ENCODE results near the gene SYNJ1. TPM values are rescaled to one million over a fixed set of nuclear protein-coding genes. Genes with fewer than 3 reads are reported as not detected.
"Not testable (repeated sequence)": the region's sequence is repeated elsewhere in the genome, so short reads cannot be mapped to it uniquely, and the experiment has no call there.

SYNJ1 gene
- total RNA-seq, 3 donors from 2014 or later: 10.8 to 11.8 (median 11.6) TPM

- DNase-seq (no peak), ATAC-seq (no peak)
- H3K9me3 Mint-ChIP-seq: no peaks in the 10 kb centered on the region
- H3K4me3 Mint-ChIP-seq: no peak overlapping the region
- peaks cover 16% of the 10 kb centered on the region for H3K36me3 Mint-ChIP-seq (ENCODE audit: insufficient read depth)
- peaks cover 7% of the 10 kb centered on the region for H3K4me1 Mint-ChIP-seq (ENCODE audit: low read depth)
- no peaks in the 10 kb centered on the region for H3K27me3 Mint-ChIP-seq (ENCODE audit: low read depth)
Measured at GRCh38 chr21:32698286-32698685, 29.5 kb downstream of the SYNJ1 start.

GRCh38 chr21:32695482-32695881 lies 32.3 kb downstream of the SYNJ1 start:
- H3K36me3 Mint-ChIP-seq (ENCODE audit: insufficient read depth): peaks cover 28% of the 10 kb centered on the region
- DNase-seq; H3K4me1 Mint-ChIP-seq (ENCODE audit: low read depth); H3K4me3 Mint-ChIP-seq; H3K9me3 Mint-ChIP-seq; ATAC-seq; H3K27me3 Mint-ChIP-seq (ENCODE audit: low read depth): not testable (repeated sequence)

- no peak for DNase-seq
- peaks cover 26% of the 10 kb centered on the region for H3K36me3 Mint-ChIP-seq (ENCODE audit: insufficient read depth)
- ATAC-seq: no peak
- H3K4me3 Mint-ChIP-seq: no peak overlapping the region
- H3K4me1 Mint-ChIP-seq (ENCODE audit: low read depth): no peaks in the 10 kb centered on the region
- H3K9me3 Mint-ChIP-seq: no peaks in the 10 kb centered on the region
- no peaks in the 10 kb centered on the region for H3K27me3 Mint-ChIP-seq (ENCODE audit: low read depth)
Measured at GRCh38 chr21:32693581-32693980, 34.2 kb downstream of the SYNJ1 start.

- ATAC-seq (no peak), DNase-seq (no peak)
- no peaks in the 10 kb centered on the region for H3K27me3 Mint-ChIP-seq (ENCODE audit: low read depth)
- H3K9me3 Mint-ChIP-seq: no peaks in the 10 kb centered on the region
- H3K4me3 Mint-ChIP-seq: no peak overlapping the region
- peaks cover 33% of the 10 kb centered on the region for H3K36me3 Mint-ChIP-seq (ENCODE audit: insufficient read depth)
- no peaks in the 10 kb centered on the region for H3K4me1 Mint-ChIP-seq (ENCODE audit: low read depth)
Measured at GRCh38 chr21:32690085-32690484, 37.7 kb downstream of the SYNJ1 start.

GRCh38 chr21:32687643-32688345 lies 40.0 kb downstream of the SYNJ1 start:
- Mint-ChIP-seq H3K36me3 (ENCODE audit: insufficient read depth) (peaks cover 36% of the 10 kb centered on the region), H3K27me3 (ENCODE audit: low read depth) (no peaks in the 10 kb centered on the region), H3K9me3 (no peaks in the 10 kb centered on the region), H3K4me1 (ENCODE audit: low read depth) (no peaks in the 10 kb centered on the region), H3K4me3 (no peak overlapping the region)
- ATAC-seq (no peak), DNase-seq (no peak)

- no peaks in the 10 kb centered on the region for H3K9me3 Mint-ChIP-seq
- no peak overlapping the region for H3K4me3 Mint-ChIP-seq
- DNase-seq: no peak
- no peaks in the 10 kb centered on the region for H3K27me3 Mint-ChIP-seq (ENCODE audit: low read depth)
- H3K4me1 Mint-ChIP-seq (ENCODE audit: low read depth): no peaks in the 10 kb centered on the region
- H3K36me3 Mint-ChIP-seq (ENCODE audit: insufficient read depth): peaks cover 24% of the 10 kb centered on the region
- ATAC-seq: no peak
Measured at GRCh38 chr21:32682696-32683474, 44.9 kb downstream of the SYNJ1 start.

- ATAC-seq (no peak), DNase-seq (no peak)
- Mint-ChIP-seq H3K4me1 (ENCODE audit: low read depth) (no peaks in the 10 kb centered on the region), H3K27me3 (ENCODE audit: low read depth) (no peaks in the 10 kb centered on the region), H3K9me3 (no peaks in the 10 kb centered on the region), H3K4me3 (no peak overlapping the region), H3K36me3 (ENCODE audit: insufficient read depth) (peaks cover 25% of the 10 kb centered on the region)
Measured at GRCh38 chr21:32674731-32675130, 53.1 kb downstream of the SYNJ1 start.

- Mint-ChIP-seq H3K4me3 (no peak overlapping the region), H3K27me3 (ENCODE audit: low read depth) (no peaks in the 10 kb centered on the region), H3K4me1 (ENCODE audit: low read depth) (no peaks in the 10 kb centered on the region), H3K36me3 (ENCODE audit: insufficient read depth) (peaks cover 26% of the 10 kb centered on the region), H3K9me3 (no peaks in the 10 kb centered on the region)
- ATAC-seq (no peak), DNase-seq (no peak)
Measured at GRCh38 chr21:32674038-32674437, 53.8 kb downstream of the SYNJ1 start.

- H3K4me1 Mint-ChIP-seq (ENCODE audit: low read depth): no peaks in the 10 kb centered on the region
- H3K36me3 Mint-ChIP-seq (ENCODE audit: insufficient read depth): peaks cover 55% of the 10 kb centered on the region
- H3K4me3 Mint-ChIP-seq: no peak overlapping the region
- H3K27me3 Mint-ChIP-seq (ENCODE audit: low read depth): no peaks in the 10 kb centered on the region
- DNase-seq (no peak), ATAC-seq (no peak)
- H3K9me3 Mint-ChIP-seq: peaks cover 16% of the 10 kb centered on the region
Measured at GRCh38 chr21:32666258-32666657, 61.6 kb downstream of the SYNJ1 start.

- not testable (repeated sequence) for H3K27me3 Mint-ChIP-seq (ENCODE audit: low read depth); H3K4me1 Mint-ChIP-seq (ENCODE audit: low read depth); DNase-seq; H3K4me3 Mint-ChIP-seq; ATAC-seq
- Mint-ChIP-seq H3K9me3 (peaks cover 16% of the 10 kb centered on the region), H3K36me3 (ENCODE audit: insufficient read depth) (peaks cover 51% of the 10 kb centered on the region)
Measured at GRCh38 chr21:32664095-32664494, 63.7 kb downstream of the SYNJ1 start.

GRCh38 chr21:32661981-32662380 lies 65.8 kb downstream of the SYNJ1 start:
- H3K4me1 Mint-ChIP-seq (ENCODE audit: low read depth); H3K4me3 Mint-ChIP-seq; ATAC-seq; DNase-seq; H3K27me3 Mint-ChIP-seq (ENCODE audit: low read depth): not testable (repeated sequence)
- H3K36me3 Mint-ChIP-seq (ENCODE audit: insufficient read depth): peaks cover 48% of the 10 kb centered on the region
- H3K9me3 Mint-ChIP-seq: peaks cover 16% of the 10 kb centered on the region

GRCh38 chr21:32661026-32661782 lies 66.6 kb downstream of the SYNJ1 start:
- not testable (repeated sequence) for ATAC-seq
- H3K36me3 Mint-ChIP-seq (ENCODE audit: insufficient read depth): peaks cover 52% of the 10 kb centered on the region

GRCh38 chr21:32658524-32658923 lies 69.3 kb downstream of the SYNJ1 start:
- Mint-ChIP-seq H3K4me3 (no peak overlapping the region), H3K4me1 (ENCODE audit: low read depth) (no peaks in the 10 kb centered on the region), H3K9me3 (no peaks in the 10 kb centered on the region), H3K36me3 (ENCODE audit: insufficient read depth) (peaks cover 33% of the 10 kb centered on the region), H3K27me3 (ENCODE audit: low read depth) (no peaks in the 10 kb centered on the region)
- DNase-seq (no peak), ATAC-seq (no peak)

More at GRCh38 chr21:32661026-32661782, 66.6 kb downstream of the SYNJ1 start:
- H3K27me3 Mint-ChIP-seq (ENCODE audit: low read depth); H3K4me3 Mint-ChIP-seq; H3K4me1 Mint-ChIP-seq (ENCODE audit: low read depth); DNase-seq: not testable (repeated sequence)
- H3K9me3 Mint-ChIP-seq: peaks cover 16% of the 10 kb centered on the region

- ATAC-seq (peak; percentile 63 to 70), DNase-seq (no peak)
- Mint-ChIP-seq H3K36me3 (ENCODE audit: insufficient read depth) (peaks cover 27% of the 10 kb centered on the region), H3K4me1 (ENCODE audit: low read depth) (peaks cover 3% of the 10 kb centered on the region), H3K27me3 (ENCODE audit: low read depth) (no peaks in the 10 kb centered on the region), H3K9me3 (no peaks in the 10 kb centered on the region), H3K4me3 (no peak overlapping the region)
Measured at GRCh38 chr21:32653326-32653901, 74.4 kb downstream of the SYNJ1 start.
